Esophagus squamous epithelium (tissue), 4 donors: ENCODE results near the gene ERG28.

Source experiments
- POLR2A ChIP-seq, 4 donors: fragments of 450-650 bp; IDR thresholded peaks; one replicate each; pipeline ENCODE4 v1.6.1; 2017; ENCODE audit warnings: antibody characterized with exemption in 4 of 4, mild to moderate bottlenecking in 4 of 4, moderate library complexity in 3 of 4
- TF ChIP-seq, protein P1 (sequence below), 6 experiments: fragments of 450-650 bp in 4 of 6; fragments of 200-600 bp in 2 of 6; sonication (generic) in 2 of 6; IDR thresholded peaks; one replicate each; pipeline ENCODE4 v1.5.1; 2016 to 2019; ENCODE audit warnings: antibody characterized with exemption in 6 of 6, mild to moderate bottlenecking in 4 of 6, moderate library complexity in 4 of 6

- TF ChIP-seq, protein P1, sequence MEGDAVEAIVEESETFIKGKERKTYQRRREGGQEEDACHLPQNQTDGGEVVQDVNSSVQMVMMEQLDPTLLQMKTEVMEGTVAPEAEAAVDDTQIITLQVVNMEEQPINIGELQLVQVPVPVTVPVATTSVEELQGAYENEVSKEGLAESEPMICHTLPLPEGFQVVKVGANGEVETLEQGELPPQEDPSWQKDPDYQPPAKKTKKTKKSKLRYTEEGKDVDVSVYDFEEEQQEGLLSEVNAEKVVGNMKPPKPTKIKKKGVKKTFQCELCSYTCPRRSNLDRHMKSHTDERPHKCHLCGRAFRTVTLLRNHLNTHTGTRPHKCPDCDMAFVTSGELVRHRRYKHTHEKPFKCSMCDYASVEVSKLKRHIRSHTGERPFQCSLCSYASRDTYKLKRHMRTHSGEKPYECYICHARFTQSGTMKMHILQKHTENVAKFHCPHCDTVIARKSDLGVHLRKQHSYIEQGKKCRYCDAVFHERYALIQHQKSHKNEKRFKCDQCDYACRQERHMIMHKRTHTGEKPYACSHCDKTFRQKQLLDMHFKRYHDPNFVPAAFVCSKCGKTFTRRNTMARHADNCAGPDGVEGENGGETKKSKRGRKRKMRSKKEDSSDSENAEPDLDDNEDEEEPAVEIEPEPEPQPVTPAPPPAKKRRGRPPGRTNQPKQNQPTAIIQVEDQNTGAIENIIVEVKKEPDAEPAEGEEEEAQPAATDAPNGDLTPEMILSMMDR (IDR thresholded peaks at IDR 0.05): no peak
- no peak for TF ChIP-seq POLR2A (IDR thresholded peaks at IDR 0.05)
Observed at GRCh38 chr14:75702122-75702521, 41.4 kb upstream of the ERG28 start.
